BLaER1 (cell line): ENCODE results near the gene CLCN7.

Source experiments
- H3K27ac ChIP-seq: shearing (Covaris generic); formaldehyde crosslinking; 2 replicates; pipeline ENCODE4 v1.8.1; 2022
- H3K27me3 ChIP-seq: shearing (Covaris generic); formaldehyde crosslinking; 2 replicates; pipeline ENCODE4 v1.8.1; 2022
- H3K36me3 ChIP-seq: shearing (Covaris generic); formaldehyde crosslinking; 2 replicates; pipeline ENCODE4 v1.8.1; 2022
- H3K4me1 ChIP-seq: shearing (Covaris generic); formaldehyde crosslinking; 2 replicates; pipeline ENCODE4 v1.8.1; 2022
- H3K4me2 ChIP-seq: shearing (Covaris generic); formaldehyde crosslinking; 2 replicates; pipeline ENCODE4 v1.8.1; 2022
- H3K4me3 ChIP-seq: shearing (Covaris generic); formaldehyde crosslinking; 2 replicates; pipeline ENCODE4 v1.8.1; 2022
- H3K9ac ChIP-seq: shearing (Covaris generic); formaldehyde crosslinking; 2 replicates; pipeline ENCODE4 v1.8.1; 2022
- H3K9me3 ChIP-seq: shearing (Covaris generic); formaldehyde crosslinking; 2 replicates; pipeline ENCODE4 v1.8.1; 2022
- H4K20me1 ChIP-seq: shearing (Covaris generic); formaldehyde crosslinking; 2 replicates; pipeline ENCODE4 v1.8.1; 2022
- Cebpa-rat ChIP-seq: shearing (Covaris generic); IDR thresholded peaks from 2 replicates; pipeline ENCODE4 v1.8.1; 2022

Gene CLCN7

GRCh38 chr16:1433756-1434155, 41.1 kb downstream of the CLCN7 start:
- Histone ChIP-seq H3K27me3 (no peaks in the 10 kb centered on the region), H3K9ac (peak overlapping the region; percentile 74), H3K36me3 (peaks cover 18% of the 10 kb centered on the region; the same call in 1 of the 2 replicates), H3K4me3 (peak overlapping the region; percentile 61), H3K27ac (peak overlapping the region; percentile 85), H3K4me2 (peak overlapping the region; percentile 91), H3K9me3 (no peaks in the 10 kb centered on the region), H3K4me1 (peaks cover 97% of the 10 kb centered on the region), H4K20me1 (no peaks in the 10 kb centered on the region)
- TF ChIP-seq Cebpa-rat, result no peak

DNA sequence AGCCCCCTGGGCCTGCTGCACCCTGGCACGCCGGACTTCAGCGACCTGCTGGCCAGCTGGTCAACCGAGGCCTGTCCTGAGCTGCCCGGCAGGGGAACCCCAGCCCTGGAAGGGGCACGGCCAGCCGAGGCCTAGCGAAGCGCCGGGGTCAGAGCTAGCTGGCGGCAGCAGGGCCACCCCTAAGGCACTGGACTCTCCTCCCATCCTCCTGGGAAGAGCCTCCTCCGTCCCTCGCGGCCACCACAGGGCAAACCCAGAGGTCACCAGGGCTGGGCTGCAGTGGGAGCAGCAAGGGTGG, 41.6 kb downstream of the CLCN7 start:
- H4K20me1 ChIP-seq, result no peaks in the 10 kb centered on the region
- no peaks in the 10 kb centered on the region for H3K9me3 ChIP-seq
- TF ChIP-seq Cebpa-rat, result no peak
- H3K4me1 ChIP-seq, result peaks cover 97% of the 10 kb centered on the region
- H3K36me3 ChIP-seq, result peaks cover 18% of the 10 kb centered on the region; the same call in 1 of the 2 replicates
- peak overlapping the region; percentile 91 for H3K4me2 ChIP-seq
- peak overlapping the region; percentile 74 for H3K9ac ChIP-seq
- H3K27me3 ChIP-seq, result no peaks in the 10 kb centered on the region
- H3K4me3 ChIP-seq, result peak overlapping the region; percentile 61
- H3K27ac ChIP-seq, result peak overlapping the region; percentile 85

GRCh38 chr16:1432388-1433262, 42.2 kb downstream of the CLCN7 start:
- Histone ChIP-seq H3K4me3 (peak overlapping the region; percentile 61), H3K9ac (peak overlapping the region; percentile 74), H3K27me3 (no peaks in the 10 kb centered on the region), H3K4me1 (peaks cover 97% of the 10 kb centered on the region), H3K36me3 (peaks cover 14% of the 10 kb centered on the region; the same call in 1 of the 2 replicates), H3K4me2 (peak overlapping the region; percentile 91), H3K9me3 (no peaks in the 10 kb centered on the region), H4K20me1 (no peaks in the 10 kb centered on the region), H3K27ac (peak overlapping the region; percentile 85)
- TF ChIP-seq Cebpa-rat, result no peak

- H3K27ac ChIP-seq, result peak overlapping the region; percentile 85
- H3K9me3 ChIP-seq, result no peaks in the 10 kb centered on the region
- no peak for TF ChIP-seq Cebpa-rat
- H3K4me3 ChIP-seq, result peak overlapping the region; percentile 61
- H3K9ac ChIP-seq, result peak overlapping the region; percentile 74
- H3K4me2 ChIP-seq, result peak overlapping the region; percentile 91
- no peaks in the 10 kb centered on the region for H3K27me3 ChIP-seq
- H3K4me1 ChIP-seq, result peaks cover 93% of the 10 kb centered on the region
- H4K20me1 ChIP-seq, result no peaks in the 10 kb centered on the region
- peaks cover 6% of the 10 kb centered on the region; the same call in 1 of the 2 replicates for H3K36me3 ChIP-seq
Measured at GRCh38 chr16:1431497-1432270, 43.1 kb downstream of the CLCN7 start.

DNA sequence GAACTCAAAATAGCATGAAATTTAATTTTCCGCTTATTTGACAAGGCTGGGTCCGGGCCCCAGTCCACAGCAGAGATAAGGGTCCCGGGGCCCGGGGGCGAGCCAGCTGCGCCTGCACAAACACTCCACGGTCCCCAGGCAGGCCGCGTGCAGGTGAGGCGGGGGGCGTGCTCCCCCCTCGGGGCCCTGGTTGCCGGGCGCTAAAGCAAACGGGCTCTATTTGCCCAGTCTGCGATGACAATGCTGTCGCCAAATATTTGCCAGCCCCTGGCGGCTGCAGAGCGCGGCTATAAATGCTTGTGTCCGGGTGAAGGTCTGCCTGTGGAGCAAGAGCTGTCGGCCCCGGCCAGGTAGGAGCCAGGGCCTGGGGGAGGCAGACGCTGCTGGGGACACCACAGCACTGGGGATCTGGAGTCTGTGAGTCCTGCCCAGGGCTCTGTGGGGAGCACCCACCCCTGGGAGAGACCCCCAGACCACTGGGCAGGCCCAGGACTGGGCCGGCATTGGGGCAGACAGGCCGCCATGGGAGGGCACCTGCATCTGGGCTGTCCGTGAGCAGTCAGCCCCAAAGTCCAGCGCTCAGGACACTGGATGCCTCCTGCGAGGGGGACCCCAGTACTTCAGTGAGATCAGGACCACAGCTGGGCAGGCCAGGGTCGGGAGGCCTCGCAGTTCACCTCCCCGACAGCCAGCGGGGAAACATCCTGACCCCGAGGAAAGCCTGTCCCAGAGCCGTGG, 43.9 kb downstream of the CLCN7 start, which contains the start of gene PERCC1:
Gene PERCC1 (plus strand): TSS at position 320 of the 738 bp plus-strand sequence. CDS start 1,516 bp downstream, outside the sequence.
- Histone ChIP-seq H3K27ac (peak within 1 kb of the TSS; percentile 85), H4K20me1 (no peaks in the 10 kb centered on the region), H3K4me1 (peaks cover 86% of the 10 kb centered on the region), H3K9me3 (no peaks in the 10 kb centered on the region), H3K4me2 (peak within 1 kb of the TSS; percentile 91), H3K4me3 (peak within 1 kb of the TSS; percentile 61), H3K36me3 (peaks cover 4% of the 10 kb centered on the region; the same call in 1 of the 2 replicates), H3K27me3 (no peaks in the 10 kb centered on the region), H3K9ac (peak within 1 kb of the TSS; percentile 74)
- no peak for TF ChIP-seq Cebpa-rat

- no peak for TF ChIP-seq Cebpa-rat
- peaks cover 80% of the 10 kb centered on the region for H3K4me1 ChIP-seq
- peak overlapping the region; percentile 85 for H3K27ac ChIP-seq
- no peaks in the 10 kb centered on the region for H4K20me1 ChIP-seq
- peaks cover 4% of the 10 kb centered on the region; the same call in 1 of the 2 replicates for H3K36me3 ChIP-seq
- H3K9ac ChIP-seq, result peak overlapping the region; percentile 74
- no peaks in the 10 kb centered on the region for H3K27me3 ChIP-seq
- no peaks in the 10 kb centered on the region for H3K9me3 ChIP-seq
- peak overlapping the region; percentile 61 for H3K4me3 ChIP-seq
- peak overlapping the region; percentile 91 for H3K4me2 ChIP-seq
Measured at GRCh38 chr16:1430214-1430758, 44.5 kb downstream of the CLCN7 start.

- Histone ChIP-seq H3K27me3 (no peaks in the 10 kb centered on the region), H3K27ac (peak overlapping the region; percentile 85), H3K9me3 (no peaks in the 10 kb centered on the region), H3K4me2 (peak overlapping the region; percentile 91), H3K4me1 (peaks cover 73% of the 10 kb centered on the region), H3K9ac (peak overlapping the region; percentile 74), H4K20me1 (no peaks in the 10 kb centered on the region), H3K4me3 (no peak overlapping the region), H3K36me3 (no peaks in the 10 kb centered on the region)
- TF ChIP-seq Cebpa-rat, result no peak
Measured at GRCh38 chr16:1429631-1430030, 45.2 kb downstream of the CLCN7 start.

DNA sequence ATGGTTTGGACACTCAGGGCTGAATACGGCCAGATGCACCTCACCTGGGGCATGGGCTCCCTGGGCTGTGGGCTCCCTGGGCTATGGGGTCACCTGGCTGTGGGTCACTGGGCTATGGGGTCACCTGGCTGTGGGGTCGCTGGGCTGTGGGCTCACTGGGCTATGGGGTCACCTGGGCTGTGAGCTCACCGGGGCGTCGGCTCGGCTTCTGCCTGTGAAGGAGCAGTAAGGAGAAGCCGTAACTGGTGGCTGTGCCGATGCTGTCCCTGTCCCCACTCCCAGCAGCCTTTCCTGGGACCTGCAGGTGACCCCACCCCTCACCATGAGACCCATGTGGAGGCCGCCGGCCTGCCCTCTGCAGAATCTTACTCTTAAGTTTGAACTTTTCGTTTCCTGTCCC, 45.8 kb downstream of the CLCN7 start:
- no peak for TF ChIP-seq Cebpa-rat
- Histone ChIP-seq H3K4me3 (no peak overlapping the region), H3K9me3 (no peaks in the 10 kb centered on the region), H3K36me3 (no peaks in the 10 kb centered on the region), H4K20me1 (no peaks in the 10 kb centered on the region), H3K9ac (0 out of 2 replicates have a peak overlapping the region, but pooled peaks have one; percentile 74), H3K27ac (peak overlapping the region; percentile 85), H3K4me1 (peaks cover 70% of the 10 kb centered on the region), H3K4me2 (peak overlapping the region; percentile 91), H3K27me3 (no peaks in the 10 kb centered on the region)

DNA sequence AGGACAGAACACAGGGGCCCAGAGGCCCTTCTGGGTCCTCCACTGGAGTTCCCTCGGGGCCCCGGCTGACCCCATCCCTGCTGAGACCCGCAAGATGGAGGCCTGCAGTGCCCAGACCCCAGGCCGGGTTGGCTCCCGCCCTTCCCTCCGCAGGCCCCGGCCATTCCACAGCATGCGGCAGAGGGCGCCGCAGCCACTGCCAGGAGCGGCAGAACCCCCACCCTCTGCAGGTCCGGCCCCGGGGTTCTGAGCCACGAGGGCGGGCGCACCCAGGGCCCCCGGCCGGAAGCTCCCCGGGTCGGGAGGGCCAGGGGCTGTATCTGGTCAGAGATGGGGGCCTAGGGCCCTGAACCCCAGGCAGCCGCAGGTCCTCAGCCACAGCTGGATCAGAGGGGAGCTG, 46.3 kb downstream of the CLCN7 start:
- Histone ChIP-seq H3K27ac (peak overlapping the region; percentile 85), H3K9me3 (no peaks in the 10 kb centered on the region), H3K4me3 (no peak overlapping the region), H3K36me3 (no peaks in the 10 kb centered on the region), H3K4me2 (peak overlapping the region; percentile 91), H3K4me1 (peaks cover 65% of the 10 kb centered on the region), H3K27me3 (no peaks in the 10 kb centered on the region), H4K20me1 (no peaks in the 10 kb centered on the region), H3K9ac (no peak overlapping the region)
- no peak for TF ChIP-seq Cebpa-rat
